Activated CD4-positive, alpha-beta T cell treated with anti-CD3 and anti-CD28 coated beads, Interleukin-2, Interleukin-4, amounts not matched to agents 100 ng/mL and 50 ng/mL, durations not matched to agents 16 hours and 8 hours (primary cell): Measurements from ENCODE around the gene MCC.

Source experiments
- DNase-seq: peaks from one replicate; pipeline ENCODE4 v3.0.0-alpha.2; 2020; ENCODE audit warnings: low spot score

The MCC gene

GRCh38 chr5:113172231-113172826, 315.9 kb downstream of the MCC start:
- no peak for DNase-seq

GRCh38 chr5:113171520-113171919, 316.7 kb downstream of the MCC start:
- DNase-seq: no peak

GRCh38 chr5:113170707-113171106, 317.5 kb downstream of the MCC start:
- no peak for DNase-seq

- DNase-seq: no peak
These were observed 318.5 kb downstream of the MCC start for GRCh38 chr5:113169720-113170119.

- no peak for DNase-seq
These were observed 320.3 kb downstream of the MCC start for GRCh38 chr5:113167985-113168384.

GRCh38 chr5:113166852-113167366, 321.3 kb downstream of the MCC start:
- no peak for DNase-seq

GRCh38 chr5:113166261-113166660, 322.0 kb downstream of the MCC start:
- DNase-seq: no peak

- DNase-seq: no peak
These were observed 324.2 kb downstream of the MCC start for GRCh38 chr5:113164021-113164420.

- no peak for DNase-seq
These were observed 324.9 kb downstream of the MCC start for GRCh38 chr5:113163328-113163727.

- no peak for DNase-seq
These were observed 325.5 kb downstream of the MCC start for GRCh38 chr5:113162770-113163169.

GRCh38 chr5:113162208-113162607, 326.0 kb downstream of the MCC start:
- DNase-seq: no peak

GRCh38 chr5:113161806-113162205, 326.4 kb downstream of the MCC start:
- no peak for DNase-seq

- no peak for DNase-seq
These were observed 330.4 kb downstream of the MCC start for GRCh38 chr5:113157886-113158285.

- no peak for DNase-seq
These were observed 331.9 kb downstream of the MCC start for GRCh38 chr5:113156271-113156877.

- DNase-seq: no peak
These were observed 334.6 kb downstream of the MCC start for GRCh38 chr5:113153512-113154097.

GRCh38 chr5:113152380-113152740, 335.9 kb downstream of the MCC start:
- no peak for DNase-seq

- no peak for DNase-seq
These were observed 336.4 kb downstream of the MCC start for GRCh38 chr5:113151641-113152379.

GRCh38 chr5:113150821-113151220, 337.4 kb downstream of the MCC start:
- DNase-seq: no peak

- DNase-seq: no peak
These were observed 338.0 kb downstream of the MCC start for GRCh38 chr5:113150221-113150620.

GRCh38 chr5:113147537-113147936, 340.7 kb downstream of the MCC start:
- no peak for DNase-seq

GRCh38 chr5:113147101-113147508, 341.1 kb downstream of the MCC start:
- no peak for DNase-seq

GRCh38 chr5:113145757-113146387, 342.4 kb downstream of the MCC start:
- no peak for DNase-seq
